ENCODE results near the gene PCBP1. TPM values are rescaled to one million over a fixed set of nuclear protein-coding genes. Genes with fewer than 3 reads are reported as not detected.
"Not testable (repeated sequence)": the region's sequence is repeated elsewhere in the genome, so short reads cannot be mapped to it uniquely, and the experiment has no call there.

PCBP1 gene
- total RNA-seq, 6 experiments from 2014 or later = 147 to 220 (median 178) TPM

DNA sequence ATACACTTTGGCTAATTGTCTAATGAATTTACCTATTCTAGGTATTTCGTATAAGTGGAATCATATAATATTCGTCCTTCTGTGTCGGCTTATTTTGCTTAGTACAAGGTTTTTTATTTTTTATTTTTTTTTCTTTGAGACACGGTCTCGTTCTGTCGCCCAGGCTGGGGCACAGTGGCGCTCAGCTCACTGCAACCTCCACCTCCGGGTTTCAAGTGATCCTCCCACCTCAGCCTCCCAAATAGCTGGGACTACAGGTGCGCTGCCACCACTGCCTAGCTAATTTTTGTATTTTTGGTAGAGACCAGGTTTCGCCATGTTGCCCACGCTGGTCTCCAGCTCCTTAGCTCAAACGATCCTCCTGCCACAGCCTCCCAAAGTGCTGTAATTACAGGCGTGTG is 38.2 kb downstream of the PCBP1 start:
- Histone ChIP-seq H3K36me3 (no peaks in the 10 kb centered on the region), H3K9me3 (no peaks in the 10 kb centered on the region), H3K4me1 (peaks cover 0 to 8% (median 0%) of the 10 kb centered on the region in 4 donors), H3K4me3 (peak overlapping the region in 2 of 3 donors; percentile 58 to 66), H3K27ac (peak overlapping the region; percentile 98 to 100 (median 100)), H3K27me3 (no peaks in the 10 kb centered on the region)
- TF ChIP-seq POLR2A (IDR thresholded peaks at IDR 0.05) = no peak
- TF ChIP-seq, protein P1, sequence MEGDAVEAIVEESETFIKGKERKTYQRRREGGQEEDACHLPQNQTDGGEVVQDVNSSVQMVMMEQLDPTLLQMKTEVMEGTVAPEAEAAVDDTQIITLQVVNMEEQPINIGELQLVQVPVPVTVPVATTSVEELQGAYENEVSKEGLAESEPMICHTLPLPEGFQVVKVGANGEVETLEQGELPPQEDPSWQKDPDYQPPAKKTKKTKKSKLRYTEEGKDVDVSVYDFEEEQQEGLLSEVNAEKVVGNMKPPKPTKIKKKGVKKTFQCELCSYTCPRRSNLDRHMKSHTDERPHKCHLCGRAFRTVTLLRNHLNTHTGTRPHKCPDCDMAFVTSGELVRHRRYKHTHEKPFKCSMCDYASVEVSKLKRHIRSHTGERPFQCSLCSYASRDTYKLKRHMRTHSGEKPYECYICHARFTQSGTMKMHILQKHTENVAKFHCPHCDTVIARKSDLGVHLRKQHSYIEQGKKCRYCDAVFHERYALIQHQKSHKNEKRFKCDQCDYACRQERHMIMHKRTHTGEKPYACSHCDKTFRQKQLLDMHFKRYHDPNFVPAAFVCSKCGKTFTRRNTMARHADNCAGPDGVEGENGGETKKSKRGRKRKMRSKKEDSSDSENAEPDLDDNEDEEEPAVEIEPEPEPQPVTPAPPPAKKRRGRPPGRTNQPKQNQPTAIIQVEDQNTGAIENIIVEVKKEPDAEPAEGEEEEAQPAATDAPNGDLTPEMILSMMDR (IDR thresholded peaks at IDR 0.05) = no peak
- ATAC-seq (no peak), DNase-seq (no peak)
- 48% methylated on average over 10 of the region's 13 CpGs for WGBS (ENCODE audit: insufficient coverage, low coverage, low lambda C conversion rate, missing lambda C conversion rate)
- intact Hi-C loops (cut with DNase I) = no loop called here

- no peak overlapping the region for H3K4me3 ChIP-seq
- peaks cover 0 to 10% (median 2%) of the 10 kb centered on the region in 4 donors for H3K4me1 ChIP-seq
- H3K9me3 ChIP-seq = no peaks in the 10 kb centered on the region
- peak overlapping the region in 1 of 3 donors; percentile 98 for H3K27ac ChIP-seq
- intact Hi-C loops (cut with DNase I) = no loop called here
- 79% methylated on average over 2 of the region's 2 CpGs for WGBS (ENCODE audit: insufficient coverage, low coverage, low lambda C conversion rate, missing lambda C conversion rate)
- ATAC-seq = no peak
- no peak for DNase-seq
- no peak for TF ChIP-seq POLR2A (IDR thresholded peaks at IDR 0.05)
- TF ChIP-seq, protein P1 (IDR thresholded peaks at IDR 0.05) = no peak
- no peaks in the 10 kb centered on the region for H3K27me3 ChIP-seq
- H3K36me3 ChIP-seq = no peaks in the 10 kb centered on the region
These were observed 39.1 kb downstream of the PCBP1 start for GRCh38 chr2:70126413-70126812.

- DNase-seq = no peak
- TF ChIP-seq, protein P1 (IDR thresholded peaks at IDR 0.05) = no peak
- TF ChIP-seq POLR2A (IDR thresholded peaks at IDR 0.05) = no peak
- peaks cover 0 to 20% (median 7%) of the 10 kb centered on the region in 4 donors for H3K4me1 ChIP-seq
- 45% methylated on average over 1 of the region's 1 CpG for WGBS (ENCODE audit: insufficient coverage, low coverage, low lambda C conversion rate, missing lambda C conversion rate)
- no peak for ATAC-seq
- H3K36me3 ChIP-seq = no peaks in the 10 kb centered on the region
- no peaks in the 10 kb centered on the region for H3K27me3 ChIP-seq
- no peaks in the 10 kb centered on the region for H3K9me3 ChIP-seq
- H3K27ac ChIP-seq = no peak overlapping the region
- intact Hi-C loops (cut with DNase I) = no loop called here
- no peak overlapping the region for H3K4me3 ChIP-seq
These were observed 40.7 kb downstream of the PCBP1 start for GRCh38 chr2:70128005-70128404.

DNA sequence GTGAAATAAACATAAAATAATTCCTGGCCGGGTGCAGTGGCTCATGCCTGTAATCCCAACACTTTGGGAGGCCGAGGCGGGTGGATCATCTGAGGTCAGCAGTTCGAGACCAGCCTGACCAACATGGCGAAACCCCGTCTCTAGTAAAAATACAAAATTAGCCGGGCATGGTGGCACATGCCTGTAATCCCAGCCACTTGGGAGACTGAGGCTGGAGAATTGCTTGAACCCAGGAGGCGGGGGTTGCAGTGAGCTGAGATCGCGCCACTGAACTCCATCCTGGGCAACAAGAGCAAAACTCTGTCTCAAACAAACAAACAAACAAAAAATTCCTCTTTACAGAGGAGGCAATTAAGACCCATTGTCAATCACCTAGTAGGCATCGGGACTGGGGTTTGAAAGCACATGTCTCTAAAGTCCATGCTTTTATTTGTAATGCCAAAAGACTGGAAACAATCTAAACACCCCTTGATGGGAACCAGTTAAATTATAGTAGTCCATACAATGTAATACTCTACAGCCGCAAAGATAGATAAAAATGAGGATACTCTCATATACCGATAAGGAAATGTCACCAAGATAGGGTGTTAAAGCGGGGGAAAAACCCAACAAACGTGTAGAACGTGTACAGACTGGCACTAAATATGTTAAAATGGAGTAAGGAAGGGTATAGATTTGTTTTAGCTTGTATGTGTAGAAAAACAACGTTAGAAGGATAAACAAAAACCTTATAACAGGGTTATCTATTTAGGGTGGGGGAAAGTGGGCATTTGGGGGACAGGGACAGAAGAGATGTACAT is 44.3 kb downstream of the PCBP1 start:
- Histone ChIP-seq H3K27ac (peak overlapping the region; percentile 88 to 99 (median 95)), H3K4me1 (peaks cover 0 to 26% (median 17%) of the 10 kb centered on the region in 4 donors), H3K4me3 (peak overlapping the region; percentile 29 to 47 (median 38))
- H3K9me3 ChIP-seq; DNase-seq; ATAC-seq; H3K27me3 ChIP-seq; intact Hi-C loops (cut with DNase I); H3K36me3 ChIP-seq: not testable (repeated sequence)
- 74% methylated on average over 17 of the region's 17 CpGs for WGBS (ENCODE audit: insufficient coverage, low coverage, low lambda C conversion rate, missing lambda C conversion rate)
